Activated T-cell treated with anti-CD3 and anti-CD28 coated beads for 48 hours (primary cell): Measurements from ENCODE around the gene NCAPH2.

ENCODE experiments used
- DNase-seq: peaks from one replicate; pipeline ENCODE4 v3.0.0-alpha.2; 2020; ENCODE audit warnings: low read depth

NCAPH2 gene

DNA sequence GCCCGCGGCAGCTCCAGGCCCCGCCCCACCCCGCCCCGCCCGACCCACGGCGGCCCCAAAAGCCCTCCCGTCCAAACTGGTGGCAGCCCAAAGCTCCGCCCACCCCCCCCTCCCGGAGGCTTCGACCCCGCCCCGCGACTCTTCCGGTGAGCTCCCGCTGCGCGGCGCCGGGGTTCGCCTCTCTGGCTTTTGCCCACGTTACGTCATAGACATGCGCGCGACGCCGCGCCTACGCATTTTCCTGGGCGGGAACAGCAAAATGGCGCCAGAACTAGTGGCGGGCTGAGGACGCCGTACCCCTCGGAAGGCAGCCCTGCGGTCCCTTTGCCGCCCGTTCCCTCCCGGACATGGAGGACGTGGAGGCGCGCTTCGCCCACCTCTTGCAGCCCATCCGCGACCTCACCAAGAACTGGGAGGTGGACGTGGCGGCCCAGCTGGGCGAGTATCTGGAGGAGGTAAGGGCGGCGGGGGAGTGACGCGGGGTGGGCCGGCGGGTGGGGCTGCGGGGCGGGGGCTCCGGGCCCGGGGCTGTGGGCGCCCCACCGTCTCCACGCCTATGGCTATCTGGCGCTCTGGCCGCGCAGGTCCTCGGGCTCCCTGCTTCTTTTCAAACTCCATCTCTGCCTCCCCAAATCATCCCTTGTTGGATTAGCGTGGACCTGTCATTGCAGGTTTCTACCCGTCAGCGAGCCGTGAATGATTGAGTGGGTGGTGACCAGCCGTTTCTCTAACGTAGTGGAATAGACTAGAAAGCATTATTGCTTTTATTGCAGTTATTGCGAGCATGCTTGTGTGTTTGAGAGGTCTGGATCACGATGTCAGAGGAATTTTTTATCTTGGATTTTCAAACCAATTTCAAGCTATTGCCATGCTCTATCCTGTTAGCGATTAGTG, at the start of gene NCAPH2:
NCAPH2 (plus strand) TSS at position 234 of the 894 bp plus-strand sequence; CDS start at position 348, 114 bp downstream.
- peak; percentile 98 for DNase-seq

- no peak for DNase-seq
Observed at GRCh38 chr22:50459016-50459415, 49.0 kb upstream of the NCAPH2 start.

- no peak for DNase-seq
Observed at GRCh38 chr22:50459496-50460140, 48.4 kb upstream of the NCAPH2 start.

GRCh38 chr22:50460938-50461337, 47.1 kb upstream of the NCAPH2 start:
- no peak for DNase-seq

GRCh38 chr22:50461536-50461935, 46.5 kb upstream of the NCAPH2 start:
- no peak for DNase-seq

DNA sequence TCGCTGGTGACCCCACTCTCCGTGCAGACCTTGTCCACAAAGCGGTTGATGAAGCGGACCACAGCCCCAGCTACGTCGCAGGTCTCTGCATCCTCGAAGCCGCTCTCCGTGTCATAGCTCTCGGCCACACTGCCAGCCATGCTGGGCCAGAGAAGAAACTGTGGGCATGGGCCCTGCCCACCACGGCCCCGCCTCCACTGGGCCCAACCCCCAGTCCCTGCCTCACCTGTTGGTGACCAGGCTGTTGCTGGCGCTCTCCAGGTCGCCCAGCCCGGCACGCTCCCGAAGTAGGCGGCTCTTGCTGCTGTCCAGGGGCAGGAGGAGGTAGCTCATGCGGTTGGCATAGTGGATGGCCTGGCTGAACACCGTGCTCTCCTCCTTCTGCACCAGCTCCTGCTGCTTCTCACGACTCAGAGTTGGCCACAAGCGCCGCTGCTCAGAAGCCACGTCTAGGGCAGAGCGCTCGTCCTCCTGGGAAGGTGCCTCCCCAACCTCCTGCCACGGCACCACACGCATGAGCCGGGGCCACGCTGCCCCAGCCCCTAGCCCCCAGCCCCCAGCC, 46.0 kb upstream of the NCAPH2 start:
- DNase-seq = no peak

DNA sequence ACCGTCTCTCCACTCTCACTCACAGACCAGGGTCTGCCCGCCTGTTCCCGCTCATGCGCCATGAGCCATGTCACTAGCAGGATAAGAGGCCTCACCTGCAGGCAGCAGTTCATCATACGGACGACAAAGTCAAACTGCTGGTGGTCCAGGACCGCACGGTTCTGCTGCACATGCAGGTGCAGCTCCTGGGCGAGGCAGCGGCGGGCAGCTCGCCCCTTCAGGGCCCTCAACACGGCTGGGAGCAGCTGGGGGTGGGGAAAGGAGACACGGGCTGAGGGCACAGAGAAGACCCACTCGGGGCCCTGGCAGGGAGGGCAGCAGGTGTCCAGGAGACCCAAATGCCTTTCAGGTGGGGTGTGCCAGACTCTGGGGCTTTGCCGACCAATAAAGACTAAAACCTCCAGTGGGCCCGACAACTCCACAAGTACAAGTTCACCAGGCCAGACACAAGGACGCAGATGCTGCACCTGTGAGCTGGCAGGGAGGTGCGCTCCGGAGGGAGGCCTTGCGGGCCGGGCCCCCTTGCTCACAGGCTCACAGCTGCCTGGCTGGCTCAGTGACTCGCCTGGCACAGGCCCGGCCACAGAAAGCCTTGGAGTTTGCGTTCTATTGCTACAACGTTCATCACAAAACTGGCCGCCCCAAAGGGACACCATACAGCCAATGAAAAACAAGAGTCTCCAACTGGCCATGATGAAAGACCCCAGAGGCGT, 44.7 kb upstream of the NCAPH2 start:
- no peak for DNase-seq

GRCh38 chr22:50464451-50464850, 43.6 kb upstream of the NCAPH2 start:
- DNase-seq = no peak

GRCh38 chr22:50465066-50465930, 42.7 kb upstream of the NCAPH2 start:
- DNase-seq = no peak

DNA sequence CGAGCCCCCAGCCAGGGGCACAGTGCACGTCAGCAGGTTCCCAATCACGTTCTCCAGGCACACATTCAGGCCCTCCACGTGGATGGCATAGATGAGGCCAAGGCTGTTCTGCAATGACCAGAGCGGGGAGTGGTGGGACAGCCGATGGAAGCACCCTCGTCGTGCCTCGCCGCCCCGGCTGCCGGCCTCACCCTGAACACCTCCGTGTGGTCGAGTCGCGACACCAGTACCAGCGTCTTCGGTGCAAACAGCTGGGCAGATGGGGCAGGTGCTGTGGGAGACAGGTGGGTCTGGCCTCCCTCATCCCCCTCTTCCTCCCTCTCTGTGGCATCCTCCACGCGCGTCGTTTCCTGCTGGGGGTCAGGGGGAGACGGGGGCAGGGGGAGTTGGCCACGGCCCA, 40.7 kb upstream of the NCAPH2 start:
- DNase-seq = no peak

- DNase-seq = no peak
Observed at GRCh38 chr22:50467773-50468440, 40.1 kb upstream of the NCAPH2 start.

- no peak for DNase-seq
Observed at GRCh38 chr22:50468626-50469025, 39.4 kb upstream of the NCAPH2 start.

DNA sequence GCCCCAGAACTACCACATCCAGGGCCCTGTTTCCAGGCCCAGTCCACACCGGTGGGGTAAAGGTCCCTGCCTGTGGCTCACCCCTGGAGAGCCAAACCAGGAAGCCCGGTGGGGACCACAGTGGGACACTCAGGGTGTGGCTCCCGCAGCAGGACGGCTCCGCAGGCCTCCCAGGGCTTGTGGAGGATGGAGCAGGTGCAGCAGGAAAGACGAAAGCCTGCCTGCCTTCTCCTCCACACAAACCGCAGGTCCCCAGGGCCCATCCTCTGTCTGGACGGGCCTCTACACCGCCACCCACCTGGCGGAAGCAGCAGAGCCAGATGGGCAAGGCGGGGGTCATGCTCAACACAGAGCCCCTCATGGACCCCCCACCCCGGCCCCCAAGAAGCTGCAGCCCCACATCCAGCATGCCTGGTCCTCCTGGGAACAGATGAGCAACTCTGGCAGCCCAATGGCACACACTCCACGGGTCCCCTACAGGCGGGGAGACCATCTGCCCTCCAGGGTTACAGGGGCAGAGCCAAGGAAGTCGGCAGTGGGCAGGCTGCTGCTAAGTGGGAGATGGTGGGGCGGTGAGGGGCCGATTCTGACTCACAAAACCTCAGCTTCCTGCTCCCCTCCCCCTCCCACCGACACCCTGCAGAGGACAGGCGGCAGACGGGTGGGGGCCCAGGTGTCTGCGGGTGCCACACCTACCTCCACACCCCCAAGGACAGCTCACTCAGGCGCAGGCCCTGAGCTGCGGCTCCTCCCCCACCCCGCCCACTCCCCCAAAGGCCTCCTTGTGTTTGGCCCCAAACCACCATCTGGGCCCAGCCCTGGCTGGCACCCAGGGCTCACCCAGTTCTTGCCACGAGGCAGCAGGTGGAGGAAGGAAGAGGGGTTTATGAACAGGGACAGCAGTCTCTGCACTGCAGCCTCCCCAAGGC, 38.4 kb upstream of the NCAPH2 start:
- peak; percentile 88 for DNase-seq

DNA sequence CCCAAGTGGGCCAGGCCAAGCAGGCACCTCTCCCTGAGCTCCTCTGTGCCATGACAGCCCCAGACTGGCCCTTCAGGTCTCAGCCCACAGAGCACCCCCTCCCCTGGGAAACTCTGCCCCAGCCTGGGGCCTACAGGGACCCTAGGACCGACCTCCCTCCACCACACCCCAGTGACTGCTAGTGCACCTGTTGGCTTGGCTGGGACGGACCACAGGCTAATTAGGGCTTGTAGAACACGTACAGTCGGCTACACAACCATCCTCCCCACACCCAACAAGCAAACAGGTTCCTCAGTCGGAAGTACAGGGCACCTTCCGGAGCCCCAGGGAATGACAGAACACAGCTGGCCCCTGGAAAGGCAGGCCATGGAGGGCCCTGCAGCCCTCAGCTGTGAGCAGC, 37.5 kb upstream of the NCAPH2 start:
- no peak for DNase-seq

- no peak for DNase-seq
Observed at GRCh38 chr22:50471197-50471847, 36.7 kb upstream of the NCAPH2 start.

DNA sequence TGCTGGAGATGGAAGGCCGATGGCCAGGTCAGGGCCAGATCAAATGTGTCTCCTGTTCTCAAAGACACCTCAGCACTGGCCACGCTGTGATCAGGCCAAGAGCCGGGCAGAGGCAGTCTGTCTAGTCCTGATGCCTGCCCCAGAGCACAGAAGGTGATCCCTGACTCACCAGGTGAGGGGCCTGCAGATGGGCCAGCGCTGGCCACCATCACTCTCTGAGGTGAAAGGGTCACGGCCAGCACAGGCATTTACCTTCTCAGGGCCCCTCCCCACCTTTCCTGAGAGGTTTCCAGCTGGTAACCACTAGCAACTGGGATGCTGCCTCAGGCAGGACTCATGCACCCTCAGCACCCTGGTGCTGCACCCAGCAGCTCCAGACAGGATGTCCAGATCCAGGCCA, 36.1 kb upstream of the NCAPH2 start:
- DNase-seq = no peak

- peak; percentile 52 for DNase-seq
Observed at GRCh38 chr22:50473088-50473487, 34.9 kb upstream of the NCAPH2 start.

- no peak for DNase-seq
Observed at GRCh38 chr22:50473855-50474671, 34.0 kb upstream of the NCAPH2 start.
